Tibial artery (tissue), 4 donors: ENCODE measurements around the gene PTN.
"Not testable (repeated sequence)": the region's sequence is repeated elsewhere in the genome, so short reads cannot be mapped to it uniquely, and the experiment has no call there.

Source experiments
- DNase-seq, 2 donors: peaks; one replicate each; pipeline ENCODE4 v3.0.0-alpha.2; 2019
- H3K27ac ChIP-seq, 2 donors: fragments of 200-600 bp; sonication (generic) in 1 of 2; 1 replicate in 1 of 2; 2 replicates in 1 of 2; pipeline ENCODE4 v1.5.1; 2018 to 2019; ENCODE audit warnings: mild to moderate bottlenecking in 1 of 2
- H3K27me3 ChIP-seq, 2 donors: fragments of 200-600 bp; sonication (generic) in 1 of 2; one replicate each; pipeline versions ENCODE4 v1.5.1 to v1.6.0; 2016 to 2019
- H3K36me3 ChIP-seq, 3 donors: fragments of 200-600 bp; sonication (generic) in 2 of 3; one replicate each; pipeline ENCODE4 v1.5.1; 2016 to 2019; ENCODE audit warnings: mild to moderate bottlenecking in 2 of 3
- H3K4me1 ChIP-seq, 4 donors: fragments of 200-600 bp; sonication (generic) in 2 of 4; 1 replicate in 3 of 4; 2 replicates in 1 of 4; pipeline ENCODE4 v1.5.1; 2016 to 2019
- H3K4me3 ChIP-seq, 2 donors: fragments of 200-600 bp; sonication (generic) in 1 of 2; 1 replicate in 1 of 2; 2 replicates in 1 of 2; pipeline ENCODE4 v1.5.1; 2018 to 2019; ENCODE audit warnings: mild to moderate bottlenecking in 2 of 2
- H3K9me3 ChIP-seq, 3 donors: fragments of 200-600 bp; sonication (generic) in 1 of 3; one replicate each; pipeline ENCODE4 v1.5.1; 2016 to 2019
- CTCF ChIP-seq, 2 experiments: fragments of 200-600 bp in 1 of 2; fragments of 450-650 bp in 1 of 2; IDR thresholded peaks; one replicate each; pipeline ENCODE4 v1.5.1; 2017 to 2019; ENCODE audit warnings: antibody characterized with exemption in 2 of 2, mild to moderate bottlenecking in 1 of 2, moderate library complexity in 1 of 2
- intact Hi-C: fragments of 100-400 bp; cut with DNase I; formaldehyde crosslinking; loops from one replicate; pipeline ENCODE4 v1.15.0; 2023; ENCODE audit warnings: low total_unique reads

The PTN gene

GRCh38 chr7:137276189-137276588 is 67.3 kb downstream of the PTN start:
- H3K27ac ChIP-seq = no peak overlapping the region
- intact Hi-C loops = no loop called here
- DNase-seq = no peak
- H3K27me3 ChIP-seq = no peaks in the 10 kb centered on the region
- TF ChIP-seq CTCF (IDR thresholded peaks at IDR 0.05) = no peak
- no peak overlapping the region for H3K4me3 ChIP-seq
- H3K9me3 ChIP-seq = no peaks in the 10 kb centered on the region
- H3K36me3 ChIP-seq = no peaks in the 10 kb centered on the region
- H3K4me1 ChIP-seq = no peaks in the 10 kb centered on the region

- no peaks in the 10 kb centered on the region for H3K9me3 ChIP-seq
- H3K27ac ChIP-seq = no peak overlapping the region
- no peaks in the 10 kb centered on the region for H3K4me1 ChIP-seq
- intact Hi-C loops = no loop called here
- H3K27me3 ChIP-seq = no peaks in the 10 kb centered on the region
- no peak for DNase-seq
- TF ChIP-seq CTCF (IDR thresholded peaks at IDR 0.05) = no peak
- no peak overlapping the region for H3K4me3 ChIP-seq
- H3K36me3 ChIP-seq = no peaks in the 10 kb centered on the region
Measured at GRCh38 chr7:137272249-137272648, 71.3 kb downstream of the PTN start.

- Histone ChIP-seq H3K4me3 (no peak overlapping the region), H3K27me3 (no peaks in the 10 kb centered on the region), H3K9me3 (no peaks in the 10 kb centered on the region), H3K27ac (no peak overlapping the region), H3K4me1 (no peaks in the 10 kb centered on the region), H3K36me3 (no peaks in the 10 kb centered on the region)
- intact Hi-C loops = no loop called here
- TF ChIP-seq CTCF (IDR thresholded peaks at IDR 0.05) = no peak
- DNase-seq = no peak
Measured at GRCh38 chr7:137269240-137269639, 74.3 kb downstream of the PTN start.

- H3K27me3 ChIP-seq, intact Hi-C loops, DNase-seq, H3K27ac ChIP-seq, H3K4me3 ChIP-seq, H3K4me1 ChIP-seq, H3K36me3 ChIP-seq, H3K9me3 ChIP-seq: not testable (repeated sequence)
Measured at GRCh38 chr7:137268001-137268865, 75.3 kb downstream of the PTN start.

GRCh38 chr7:137266764-137267163 is 76.8 kb downstream of the PTN start:
- intact Hi-C loops = no loop called here
- no peaks in the 10 kb centered on the region for H3K27me3 ChIP-seq
- H3K4me1 ChIP-seq = no peaks in the 10 kb centered on the region
- no peaks in the 10 kb centered on the region for H3K9me3 ChIP-seq
- no peak for TF ChIP-seq CTCF (IDR thresholded peaks at IDR 0.05)
- H3K4me3 ChIP-seq = no peak overlapping the region
- no peak for DNase-seq
- no peak overlapping the region for H3K27ac ChIP-seq
- H3K36me3 ChIP-seq = no peaks in the 10 kb centered on the region

GRCh38 chr7:137265480-137265879 is 78.1 kb downstream of the PTN start:
- H3K36me3 ChIP-seq, DNase-seq, H3K27ac ChIP-seq, H3K4me3 ChIP-seq, intact Hi-C loops, H3K4me1 ChIP-seq, H3K9me3 ChIP-seq, H3K27me3 ChIP-seq: not testable (repeated sequence)
